Hepatocyte (in vitro differentiated cells): ENCODE data around the gene CITED4.

ENCODE experiments used
- EZH2 ChIP-seq: fragments of 200-600 bp; sonication (generic); IDR thresholded peaks from 2 replicates; pipeline ENCODE4 v1.6.1; 2016; ENCODE audit warnings: antibody characterized with exemption, mild to moderate bottlenecking, borderline replicate concordance
- EZH2phosphoT487 ChIP-seq: fragments of 200-600 bp; sonication (generic); IDR thresholded peaks from one replicate; pipeline ENCODE4 v1.6.1; 2018; ENCODE audit warnings: antibody characterized with exemption, mild to moderate bottlenecking, low read depth, moderate library complexity; ENCODE audit not compliant: unreplicated experiment, severe bottlenecking
- TF ChIP-seq, protein P1 (sequence below): fragments of 200-600 bp; sonication (generic); IDR thresholded peaks from 2 replicates; pipeline ENCODE4 v1.5.1; 2016; ENCODE audit warnings: antibody characterized with exemption, mild to moderate bottlenecking; ENCODE audit not compliant: poor library complexity

- TF ChIP-seq, protein P1, sequence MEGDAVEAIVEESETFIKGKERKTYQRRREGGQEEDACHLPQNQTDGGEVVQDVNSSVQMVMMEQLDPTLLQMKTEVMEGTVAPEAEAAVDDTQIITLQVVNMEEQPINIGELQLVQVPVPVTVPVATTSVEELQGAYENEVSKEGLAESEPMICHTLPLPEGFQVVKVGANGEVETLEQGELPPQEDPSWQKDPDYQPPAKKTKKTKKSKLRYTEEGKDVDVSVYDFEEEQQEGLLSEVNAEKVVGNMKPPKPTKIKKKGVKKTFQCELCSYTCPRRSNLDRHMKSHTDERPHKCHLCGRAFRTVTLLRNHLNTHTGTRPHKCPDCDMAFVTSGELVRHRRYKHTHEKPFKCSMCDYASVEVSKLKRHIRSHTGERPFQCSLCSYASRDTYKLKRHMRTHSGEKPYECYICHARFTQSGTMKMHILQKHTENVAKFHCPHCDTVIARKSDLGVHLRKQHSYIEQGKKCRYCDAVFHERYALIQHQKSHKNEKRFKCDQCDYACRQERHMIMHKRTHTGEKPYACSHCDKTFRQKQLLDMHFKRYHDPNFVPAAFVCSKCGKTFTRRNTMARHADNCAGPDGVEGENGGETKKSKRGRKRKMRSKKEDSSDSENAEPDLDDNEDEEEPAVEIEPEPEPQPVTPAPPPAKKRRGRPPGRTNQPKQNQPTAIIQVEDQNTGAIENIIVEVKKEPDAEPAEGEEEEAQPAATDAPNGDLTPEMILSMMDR = no peak
- TF ChIP-seq EZH2 (no peak), EZH2phosphoT487 (no peak)
These were observed 36.3 kb upstream of the CITED4 start for GRCh38 chr1:40898431-40898901.
